IMR-90 (cell line): ENCODE data around the gene AMPD2. TPM values are rescaled to one million over a fixed set of nuclear protein-coding genes. Genes with fewer than 3 reads are reported as not detected.
"Not testable (repeated sequence)": the region's sequence is repeated elsewhere in the genome, so short reads cannot be mapped to it uniquely, and the experiment has no call there.

Experiments used
- ATAC-seq: fragments of 200-7000 bp; cut with Tn5 transposase; 2 replicates; pipeline ENCODE4 v1.9.1; 2020; ENCODE audit warnings: low read depth, mild to moderate bottlenecking, moderate library complexity
- BruUV-seq: library from RNA; stranded (reverse); fragments of 400-500 nt; replicated peaks from 2 replicates; lab custom pipeline; 2021; lab: Mats Ljungman, UMichigan
- CTCF ChIA-PET: fragments of 300-600 bp; formaldehyde crosslinking; extraction: SDS; loops from one replicate; lab custom pipeline; 2021; ENCODE audit warnings: antibody characterized with exemption; lab: Yijun Ruan, JAX
- POLR2A ChIA-PET: fragments of 300-600 bp; sonication (Branson Sonifier 250); formaldehyde crosslinking; loops from one replicate; lab custom pipeline; 2022; ENCODE audit warnings: antibody characterized with exemption; ENCODE audit not compliant: unreplicated experiment; lab: Charles Lee
- DNase-seq: peaks from one replicate; pipeline ENCODE4 v3.0.0; 2013
- H2AFZ ChIP-seq: replicated peaks from 2 replicates; pipeline ENCODE3; 2013; ENCODE audit warnings: low read length, mild to moderate bottlenecking; ENCODE audit not compliant: poor library complexity
- H2AK5ac ChIP-seq: 2 replicates; pipeline ENCODE4 v1.6.1; 2013; ENCODE audit warnings: low read depth, low read length, inconsistent platforms
- H2AK9ac ChIP-seq: replicated peaks from 2 replicates; pipeline ENCODE3; 2013; ENCODE audit warnings: mild to moderate bottlenecking, low read depth, low read length, moderate library complexity; ENCODE audit not compliant: poor library complexity
- H2BK120ac ChIP-seq: 2 replicates; pipeline ENCODE4 v1.6.1; 2013; ENCODE audit warnings: low read depth, low read length, inconsistent platforms
- H2BK15ac ChIP-seq: 3 replicates; pipeline ENCODE4 v1.6.1; 2013; ENCODE audit warnings: low read depth, low read length, inconsistent platforms
- H2BK20ac ChIP-seq: 2 replicates; pipeline ENCODE4 v1.6.1; 2013; ENCODE audit warnings: low read depth, mild to moderate bottlenecking, inconsistent platforms, low read length, moderate library complexity
- H2BK5ac ChIP-seq: 2 replicates; pipeline ENCODE4 v1.6.1; 2013; ENCODE audit warnings: mild to moderate bottlenecking, low read depth, low read length, inconsistent platforms; ENCODE audit not compliant: poor library complexity, severe bottlenecking
- H3K14ac ChIP-seq: replicated peaks from 2 replicates; pipeline ENCODE4 v1.6.1; 2013; ENCODE audit warnings: low read depth, low read length, inconsistent platforms
- H3K18ac ChIP-seq: 2 replicates; pipeline ENCODE4 v1.6.1; 2013; ENCODE audit warnings: low read depth, low read length, control low read depth
- H3K23ac ChIP-seq: 2 replicates; pipeline ENCODE4 v1.6.1; 2013; ENCODE audit warnings: low read depth, low read length, inconsistent platforms
- H3K27ac ChIP-seq: 2 replicates; pipeline ENCODE4 v1.5.1; 2013; ENCODE audit warnings: mild to moderate bottlenecking, control low read depth, low read length; ENCODE audit not compliant: insufficient read depth
- H3K27me3 ChIP-seq: 2 replicates; pipeline ENCODE4 v1.6.1; 2013; ENCODE audit warnings: low read length; ENCODE audit not compliant: control insufficient read depth, insufficient read depth
- H3K36me3 ChIP-seq: 2 replicates; pipeline ENCODE4 v1.6.1; 2013; ENCODE audit warnings: low read length, mixed read lengths; ENCODE audit not compliant: control insufficient read depth, insufficient read depth
- H3K4ac ChIP-seq: 2 replicates; pipeline ENCODE4 v1.6.1; 2013; ENCODE audit warnings: low read depth, low read length, inconsistent platforms
- H3K4me1 ChIP-seq: 2 replicates; pipeline ENCODE4 v1.6.1; 2013; ENCODE audit warnings: low read length, mixed read lengths; ENCODE audit not compliant: control insufficient read depth, insufficient read depth
- H3K4me2 ChIP-seq: 2 replicates; pipeline ENCODE4 v1.6.1; 2013; ENCODE audit warnings: low read depth, mild to moderate bottlenecking, control low read depth, low read length, moderate library complexity
- H3K4me3 ChIP-seq: 2 replicates; pipeline ENCODE4 v1.5.1; 2013; ENCODE audit warnings: low read depth, mild to moderate bottlenecking, control low read depth, low read length, moderate library complexity; ENCODE audit not compliant: insufficient read depth
- H3K56ac ChIP-seq: 2 replicates; pipeline ENCODE4 v1.6.1; 2013; ENCODE audit warnings: low read length, inconsistent platforms; ENCODE audit not compliant: insufficient read depth; ENCODE audit errors: extremely low read depth
- H3K79me1 ChIP-seq, 2 experiments: 2 replicates each; pipeline ENCODE4 v1.6.1; 2013; ENCODE audit warnings: low read length in 2 of 2, inconsistent platforms in 1 of 2, low read depth in 1 of 2
- H3K9ac ChIP-seq: 2 replicates; pipeline ENCODE4 v1.6.1; 2013; ENCODE audit warnings: low read depth, low read length, control low read depth
- H3K9me1 ChIP-seq: 2 replicates; pipeline ENCODE4 v1.6.1; 2013; ENCODE audit warnings: low read length, inconsistent platforms; ENCODE audit not compliant: insufficient read depth
- H3K9me3 ChIP-seq: 2 replicates; pipeline ENCODE4 v1.6.1; 2013; ENCODE audit warnings: low read length; ENCODE audit not compliant: control insufficient read depth, insufficient read depth
- H4K20me1 ChIP-seq: 2 replicates; pipeline ENCODE4 v1.6.1; 2013; ENCODE audit warnings: low read length, inconsistent platforms; ENCODE audit not compliant: insufficient read depth
- H4K5ac ChIP-seq: 2 replicates; pipeline ENCODE4 v1.6.1; 2013; ENCODE audit warnings: mild to moderate bottlenecking, low read depth, low read length, control low read depth
- H4K8ac ChIP-seq, 2 experiments: 2 replicates each; pipeline ENCODE4 v1.6.1; 2013; ENCODE audit warnings: low read depth in 2 of 2, low read length in 2 of 2, control low read depth in 1 of 2, inconsistent platforms in 1 of 2
- H4K91ac ChIP-seq: 2 replicates; pipeline ENCODE4 v1.6.1; 2013; ENCODE audit warnings: low read depth, low read length, inconsistent platforms; ENCODE audit not compliant: insufficient read depth
- WGBS, 2 experiments: methylation state at CpG; one replicate each; pipeline versions ENCODE4 v1.1.5 to v1.1.7; 2013; ENCODE audit warnings: missing lambda C conversion rate in 2 of 2; ENCODE audit not compliant: insufficient read length in 1 of 2; ENCODE audit errors: extremely low coverage in 2 of 2; 5-methylcytosine and 5-hydroxymethylcytosine counted together
- dilution Hi-C: fragments of 300-500 bp; cut with HindIII; formaldehyde crosslinking; loops from one replicate; pipeline ENCODE4 v1.14.3; 2018; ENCODE audit warnings: low sequenced_read_pairs; ENCODE audit not compliant: unreplicated experiment
- in situ Hi-C: fragments of 300-500 bp; cut with MboI; formaldehyde crosslinking; loops from 3 replicates; pipeline ENCODE4 v1.14.3; 2019; ENCODE audit warnings: low sequenced_read_pairs, inconsistent platforms, mixed read lengths
- intact Hi-C: fragments of 100-400 bp; cut with micrococcal nuclease; formaldehyde crosslinking; loops from 2 replicates; pipeline ENCODE4 v1.10.0; 2022
- polyA plus RNA-seq, 3 experiments: library from polyadenylated mRNA; depleted of rRNA; stranded (reverse); fragments of >200 nt; gene quantifications; 2 replicates each; pipeline ENCODE4 v1.2.3, GENCODE V29; 2012; ENCODE audit warnings: low replicate concordance in 1 of 3
- total RNA-seq: library from RNA; depleted of rRNA; stranded (reverse); fragments of >200 nt; gene quantifications from 2 replicates; pipeline ENCODE4 v1.2.3, GENCODE V29; 2012

The AMPD2 gene
- total and polyA plus RNA-seq, 2 of the 4 experiments (the other 2 are of a cell fraction): 61.5 to 103 TPM

GRCh38 chr1:109660691-109661026 is 41.0 kb downstream of the AMPD2 start:
- intact Hi-C loops, H2BK5ac ChIP-seq, H4K91ac ChIP-seq, H4K8ac ChIP-seq, H3K4ac ChIP-seq, POLR2A ChIA-PET, H3K4me2 ChIP-seq, H2BK120ac ChIP-seq, DNase-seq, H3K4me1 ChIP-seq, H3K27ac ChIP-seq, H2AFZ ChIP-seq, H3K79me1 ChIP-seq, H3K14ac ChIP-seq, H3K9ac ChIP-seq, H3K18ac ChIP-seq, dilution Hi-C loops, ATAC-seq, H3K27me3 ChIP-seq, H3K4me3 ChIP-seq, CTCF ChIA-PET, H3K9me1 ChIP-seq, H3K56ac ChIP-seq, H2AK5ac ChIP-seq, H4K5ac ChIP-seq, H4K20me1 ChIP-seq, in situ Hi-C loops, H2BK20ac ChIP-seq, BruUV-seq, H3K9me3 ChIP-seq, H3K23ac ChIP-seq, H2BK15ac ChIP-seq: not testable (repeated sequence)
- Histone ChIP-seq H2AK9ac (peak overlapping the region; percentile 42), H3K36me3 (peaks cover 16% of the 10 kb centered on the region; the same call in 1 of the 2 replicates)
- WGBS, 2 experiments: no CpG with 5 or more reads among the region's 4 CpGs
